Heart left ventricle (tissue), 16 donors: ENCODE measurements around the gene MT1A. TPM values are rescaled to one million over a fixed set of nuclear protein-coding genes. Genes with fewer than 3 reads are reported as not detected.
A peak's percentile ranks its signal among the peaks of the same experiment; 100 is the strongest.

Experiments used
- ATAC-seq, 4 donors: fragments of 200-7000 bp; cut with Tn5 transposase; one replicate each; pipeline ENCODE4 v1.9.1; 2020 to 2022; ENCODE audit warnings: moderate library complexity in 4 of 4, mild to moderate bottlenecking in 3 of 4, moderate number of reproducible peaks in 1 of 4
- DNase-seq, 5 donors: peaks; one replicate each; pipeline ENCODE4 v3.0.0-alpha.2; 2020
- H3K27ac ChIP-seq, 12 donors: fragments of 200-600 bp; sonication (generic) in 4 of 12; one replicate each; pipeline versions ENCODE4 v1.5.0 to v1.8.0; 2016 to 2022; ENCODE audit warnings: mild to moderate bottlenecking in 2 of 12
- H3K27me3 ChIP-seq, 9 donors: fragments of 200-600 bp; sonication (generic) in 2 of 9; one replicate each; pipeline versions ENCODE4 v1.5.1 to v1.8.0; 2016 to 2022; ENCODE audit warnings: mild to moderate bottlenecking in 3 of 9
- H3K36me3 ChIP-seq, 9 donors: fragments of 200-600 bp; sonication (generic) in 2 of 9; one replicate each; pipeline versions ENCODE4 v1.5.0 to v1.8.0; 2018 to 2022; ENCODE audit warnings: mild to moderate bottlenecking in 2 of 9
- H3K4me1 ChIP-seq, 12 donors: fragments of 200-600 bp; sonication (generic) in 4 of 12; one replicate each; pipeline versions ENCODE4 v1.5.0 to v1.8.0; 2016 to 2022; ENCODE audit warnings: mild to moderate bottlenecking in 3 of 12
- H3K4me3 ChIP-seq, 12 donors: fragments of 200-600 bp; sonication (generic) in 4 of 12; one replicate each; pipeline versions ENCODE4 v1.5.0 to v1.8.0; 2017 to 2022; ENCODE audit warnings: mild to moderate bottlenecking in 9 of 12, moderate library complexity in 4 of 12
- H3K9me3 ChIP-seq, 12 donors: fragments of 200-600 bp; sonication (generic) in 4 of 12; one replicate each; pipeline versions ENCODE4 v1.5.0 to v1.8.0; 2016 to 2022; ENCODE audit warnings: mild to moderate bottlenecking in 1 of 12
- POLR2A ChIP-seq, 2 donors: fragments of 450-650 bp; IDR thresholded peaks; one replicate each; pipeline ENCODE4 v1.6.1; 2017; ENCODE audit warnings: antibody characterized with exemption in 2 of 2, mild to moderate bottlenecking in 2 of 2, moderate library complexity in 2 of 2
- WGBS, 4 donors: extraction: QIAGEN DNeasy Blood & Tissue Kit in 2 of 4; methylation state at CpG; one replicate each; pipeline versions ENCODE4 v1.1.5 to v1.1.7; 2013 to 2018; 5-methylcytosine and 5-hydroxymethylcytosine counted together
- intact Hi-C, 10 donors: fragments of 100-400 bp; cut with DNase I; formaldehyde crosslinking; loops; one replicate each; pipeline versions ENCODE4 v1.11.1 to v1.14.2; 2022
- polyA plus RNA-seq, 2 donors: library from polyadenylated mRNA; stranded (reverse); fragments of 200-250 nt; gene quantifications; one replicate each; pipeline ENCODE4 v1.2.3, GENCODE V29; 2013
- total RNA-seq, 9 donors: library from RNA; depleted of rRNA in 2 of 9; stranded (reverse); fragments of >200 nt in 2 of 9; fragmentation: NEBNext Ultra II Directional in 3 of 9; extraction: Animal tissue kit (Norgen Biotek cat#: 25700) in 3 of 9; gene quantifications; one replicate each; pipeline versions ENCODE4 v1.1.0 to v1.2.4, GENCODE V29; 2016 to 2023
- TF ChIP-seq, protein P1 (sequence below), 12 donors: fragments of 200-600 bp; sonication (generic) in 4 of 12; IDR thresholded peaks; one replicate each; pipeline versions ENCODE4 v1.5.0 to v1.8.0; 2018 to 2022; ENCODE audit warnings: antibody characterized with exemption in 12 of 12, mild to moderate bottlenecking in 5 of 12
- donor health status: ischemic (EF 13 %, LVEDD 7.1; RV severe dilation, severe dysfunction).
- donor health status: healthy with polysubstance abuse.
- donor health status: DM: no; HTN: yes; CAD: no.
- donor health status: DM: no; HTN: no; CAD: no.
- donor health status: ischemic (EF 25% LVEDD 6.9; RV normal size, moderate dysfunction).
- donor health status: ischemic (EF 25% LVEDD 5.7; RV mildly dilated, moderate dysfunction).
- donor health status: healthy.
- donor health status: DM: yes; HTN: yes; CAD: no.
- donor health status: ischemic (EF 35%, LVEDD 5.7; RV mildly dilated, moderate dysfunction).
- donor health status: nonischemic (EF 11% LVEDD 7.7; RV severe dilation, severe dysfunction).
- donor health status: DM: yes; HTN: yes; CAD: no.
- donor health status: PGD.
- donor health status: ischemic (EF 29% LVEDD 5.4; RV normal size, mild dysfunction).
- donor health status: nonischemic (EF 23%, LVEDD 6.1; RV moderate dilation, normal function).

The MT1A gene
- total and polyA plus RNA-seq, 11 donors, result 0.92 to 43.3 (median 4.0) TPM

DNA sequence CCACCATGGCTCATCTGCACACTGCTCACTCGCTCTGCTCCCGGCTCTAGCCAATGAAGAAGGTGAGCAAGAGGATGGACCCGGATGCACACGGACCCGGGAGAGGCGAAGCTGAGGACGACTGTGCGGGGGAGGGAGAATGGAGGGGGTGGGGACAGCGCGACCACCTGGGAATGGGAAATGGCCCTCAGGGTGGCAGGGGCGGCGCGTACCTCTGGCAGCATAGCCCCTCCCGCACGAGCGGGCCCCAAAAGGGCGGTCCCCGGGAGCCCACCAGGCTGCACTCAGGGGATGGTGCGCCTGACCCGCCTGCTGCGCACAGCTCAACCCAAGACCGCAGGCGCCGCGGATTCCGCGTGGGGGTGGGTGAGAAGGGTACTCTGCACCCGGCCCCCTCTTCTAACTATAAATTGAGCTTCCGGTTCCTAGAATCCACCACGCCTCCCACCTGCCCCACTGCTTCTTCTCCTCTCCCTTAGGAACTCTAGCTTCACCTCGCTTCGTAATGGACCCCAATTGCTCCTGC, 37.3 kb downstream of the MT1A start:
- H3K4me1 ChIP-seq, result peaks cover 0 to 17% (median 5%) of the 10 kb centered on the region in 12 donors
- no peak for DNase-seq
- intact Hi-C loops, result loop anchor here in 1 of 10 donors (2.0 kb wide), 1 partner anchor 27 kb away; no protein-coding TSS in a partner anchor
- H3K9me3 ChIP-seq, result no peaks in the 10 kb centered on the region
- 7 to 21% (median 10%) methylated on average over 27 to 32 of the region's 32 CpGs for WGBS, 4 donors
- peak overlapping the region in 10 of 12 donors; percentile 13 to 40 (median 27) for H3K4me3 ChIP-seq
- no peaks in the 10 kb centered on the region for H3K36me3 ChIP-seq
- H3K27ac ChIP-seq, result no peak overlapping the region
- ATAC-seq, result peak in 2 of 4 donors; percentile 10 to 11
- H3K27me3 ChIP-seq, result peaks cover 0 to 40% (median 12%) of the 10 kb centered on the region in 9 donors
- TF ChIP-seq, protein P1, sequence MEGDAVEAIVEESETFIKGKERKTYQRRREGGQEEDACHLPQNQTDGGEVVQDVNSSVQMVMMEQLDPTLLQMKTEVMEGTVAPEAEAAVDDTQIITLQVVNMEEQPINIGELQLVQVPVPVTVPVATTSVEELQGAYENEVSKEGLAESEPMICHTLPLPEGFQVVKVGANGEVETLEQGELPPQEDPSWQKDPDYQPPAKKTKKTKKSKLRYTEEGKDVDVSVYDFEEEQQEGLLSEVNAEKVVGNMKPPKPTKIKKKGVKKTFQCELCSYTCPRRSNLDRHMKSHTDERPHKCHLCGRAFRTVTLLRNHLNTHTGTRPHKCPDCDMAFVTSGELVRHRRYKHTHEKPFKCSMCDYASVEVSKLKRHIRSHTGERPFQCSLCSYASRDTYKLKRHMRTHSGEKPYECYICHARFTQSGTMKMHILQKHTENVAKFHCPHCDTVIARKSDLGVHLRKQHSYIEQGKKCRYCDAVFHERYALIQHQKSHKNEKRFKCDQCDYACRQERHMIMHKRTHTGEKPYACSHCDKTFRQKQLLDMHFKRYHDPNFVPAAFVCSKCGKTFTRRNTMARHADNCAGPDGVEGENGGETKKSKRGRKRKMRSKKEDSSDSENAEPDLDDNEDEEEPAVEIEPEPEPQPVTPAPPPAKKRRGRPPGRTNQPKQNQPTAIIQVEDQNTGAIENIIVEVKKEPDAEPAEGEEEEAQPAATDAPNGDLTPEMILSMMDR (IDR thresholded peaks at IDR 0.05), result no peak
- TF ChIP-seq POLR2A (IDR thresholded peaks at IDR 0.05), result no peak

DNA sequence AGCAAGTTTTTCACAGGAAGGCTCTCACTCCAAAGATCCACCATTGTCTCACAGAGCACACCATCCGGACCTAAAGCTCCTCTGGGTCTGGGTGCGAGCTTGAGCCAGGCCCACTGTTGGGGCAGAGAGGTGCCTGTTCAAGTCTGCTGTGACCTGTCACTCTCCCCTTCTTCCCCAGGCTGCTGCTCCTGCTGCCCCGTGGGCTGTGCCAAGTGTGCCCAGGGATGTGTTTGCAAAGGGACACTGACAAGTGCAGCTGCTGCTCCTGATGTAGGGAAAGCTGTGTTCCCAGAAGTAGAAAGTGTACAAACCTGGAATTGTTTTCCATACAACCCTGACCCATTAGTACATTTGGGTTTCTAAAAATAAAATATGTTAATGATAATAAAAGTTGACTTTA, 39.0 kb downstream of the MT1A start:
- intact Hi-C loops, result no loop called here
- no peak overlapping the region for H3K4me3 ChIP-seq
- no peaks in the 10 kb centered on the region for H3K9me3 ChIP-seq
- no peak overlapping the region for H3K27ac ChIP-seq
- H3K27me3 ChIP-seq, result peaks cover 0 to 33% (median 10%) of the 10 kb centered on the region in 9 donors
- DNase-seq (no peak), ATAC-seq (no peak)
- no peaks in the 10 kb centered on the region for H3K36me3 ChIP-seq
- TF ChIP-seq, protein P1 (IDR thresholded peaks at IDR 0.05), result no peak
- TF ChIP-seq POLR2A (IDR thresholded peaks at IDR 0.05), result no peak
- H3K4me1 ChIP-seq, result peaks cover 0 to 30% (median 10%) of the 10 kb centered on the region in 12 donors
- 80 to 84% (median 80%) methylated on average over 3 of the region's 3 CpGs for WGBS, 4 donors

DNA sequence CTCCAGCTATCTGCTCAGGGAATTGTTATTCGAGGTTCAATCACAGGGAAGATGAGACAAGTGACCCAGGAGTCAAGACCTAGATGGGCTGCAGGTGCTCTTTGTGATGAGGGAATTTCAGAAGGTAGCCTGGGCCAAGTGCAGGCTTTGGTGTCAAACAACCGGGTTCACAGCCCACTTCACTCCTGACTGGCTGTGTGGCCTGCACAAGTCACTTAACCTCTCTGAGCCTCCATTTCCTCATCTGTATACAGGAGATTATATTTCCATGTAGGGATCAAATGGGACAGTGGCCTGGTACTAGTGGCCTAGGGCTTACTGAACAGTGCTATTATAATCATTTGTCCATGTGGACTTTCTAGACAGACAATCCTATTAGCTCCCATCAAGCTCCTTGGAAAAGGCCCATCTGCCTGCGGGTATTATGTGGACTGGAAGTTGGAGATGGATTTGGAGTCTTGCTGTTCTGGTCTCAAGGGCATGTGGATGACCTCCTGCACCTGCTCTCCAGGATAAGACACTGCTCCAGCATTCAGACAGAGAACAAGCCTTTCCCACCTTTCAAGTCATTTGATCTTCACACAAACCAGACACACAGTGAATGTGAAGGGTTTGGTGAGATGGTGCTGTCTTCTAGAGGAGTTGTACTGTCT, 40.7 kb downstream of the MT1A start:
- intact Hi-C loops, result no loop called here
- WGBS, 4 donors, result 90 to 96% (median 91%) methylated on average over 3 of the region's 3 CpGs
- TF ChIP-seq, protein P1 (IDR thresholded peaks at IDR 0.05), result no peak
- TF ChIP-seq POLR2A (IDR thresholded peaks at IDR 0.05), result no peak
- H3K4me3 ChIP-seq, result no peak overlapping the region
- no peaks in the 10 kb centered on the region for H3K36me3 ChIP-seq
- DNase-seq, result no peak
- H3K4me1 ChIP-seq, result peaks cover 0 to 47% (median 21%) of the 10 kb centered on the region in 12 donors
- peaks cover 0 to 24% (median 10%) of the 10 kb centered on the region in 9 donors for H3K27me3 ChIP-seq
- no peaks in the 10 kb centered on the region for H3K9me3 ChIP-seq
- ATAC-seq, result no peak
- H3K27ac ChIP-seq, result peak overlapping the region in 10 of 12 donors; percentile 34 to 88 (median 57)

DNA sequence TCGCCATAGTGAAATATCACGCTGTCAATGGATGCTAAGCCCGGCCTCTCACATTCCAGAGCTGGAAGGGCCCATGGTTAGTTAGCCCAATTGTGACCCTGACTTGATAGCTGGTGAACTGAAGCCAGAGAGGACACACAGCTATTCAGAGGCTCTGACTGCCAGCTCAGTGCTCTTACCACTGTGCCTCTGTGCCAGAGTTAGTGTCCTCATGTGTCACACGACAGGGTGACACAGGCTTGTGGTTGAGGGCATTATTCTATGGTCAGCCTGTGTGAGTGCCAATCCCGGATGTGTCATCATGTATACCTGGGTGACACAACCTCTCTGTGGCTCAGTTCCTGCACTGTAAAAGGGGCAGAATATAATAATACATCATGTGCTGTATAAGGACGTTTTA, 41.4 kb downstream of the MT1A start:
- no peaks in the 10 kb centered on the region for H3K9me3 ChIP-seq
- peaks cover 0 to 53% (median 22%) of the 10 kb centered on the region in 12 donors for H3K4me1 ChIP-seq

More for the DNA sequence above, 41.4 kb downstream of the MT1A start:
- WGBS, 4 donors, result 59 to 67% (median 66%) methylated on average over 6 of the region's 6 CpGs
- peak; percentile 33 to 44 (median 40) for ATAC-seq
- Histone ChIP-seq H3K4me3 (no peak overlapping the region), H3K27ac (peak overlapping the region in 11 of 12 donors; percentile 10 to 88 (median 57)), H3K36me3 (no peaks in the 10 kb centered on the region), H3K27me3 (peaks cover 0 to 22% (median 10%) of the 10 kb centered on the region in 9 donors)
- DNase-seq, result peak in 2 of 5 donors; percentile 47 to 75
- intact Hi-C loops, result loop anchor here in 7 of 10 donors (5.0 kb wide), 4 partner anchors 43 to 158 kb away; partner anchors contain the start of genes MT2A (in 6 of the 7), BBS2 (in 1 of the 7), MT1A (in 1 of the 7) and MT1E (in 1 of the 7)
- TF ChIP-seq, protein P1 (IDR thresholded peaks at IDR 0.05), result no peak
- TF ChIP-seq POLR2A (IDR thresholded peaks at IDR 0.05), result no peak
